Liver (tissue), 9 donors: ENCODE measurements around the gene DYRK1A. TPM values are rescaled to one million over a fixed set of nuclear protein-coding genes. Genes with fewer than 3 reads are reported as not detected.
A peak's percentile ranks its signal among the peaks of the same experiment; 100 is the strongest.

Source experiments
- DNase-seq: peaks from one replicate; pipeline ENCODE4 v3.0.0-alpha.2; 2017; ENCODE audit warnings: low spot score
- H3K27ac ChIP-seq, 2 donors: one replicate each; pipeline ENCODE4 v1.7.0; 2013; ENCODE audit warnings: inconsistent platforms in 2 of 2, low read length in 2 of 2, control low read depth in 1 of 2, low read depth in 1 of 2, mild to moderate bottlenecking in 1 of 2
- H3K27me3 ChIP-seq, 4 donors: one replicate each; pipeline versions ENCODE4 v1.6.1 to v1.7.0; 2013; ENCODE audit warnings: low read length in 3 of 4, inconsistent platforms in 1 of 4, mild to moderate bottlenecking in 1 of 4, moderate library complexity in 1 of 4; ENCODE audit not compliant: control insufficient read depth in 4 of 4, insufficient read depth in 4 of 4
- H3K36me3 ChIP-seq, 4 donors: one replicate each; pipeline versions ENCODE4 v1.6.1 to v1.7.0; 2013; ENCODE audit warnings: low read length in 3 of 4, mild to moderate bottlenecking in 3 of 4, low read depth in 1 of 4, moderate library complexity in 1 of 4; ENCODE audit not compliant: control insufficient read depth in 4 of 4, insufficient read depth in 3 of 4
- H3K4me1 ChIP-seq, 4 donors: one replicate each; pipeline versions ENCODE4 v1.6.1 to v1.7.0; 2013; ENCODE audit warnings: low read length in 3 of 4, mild to moderate bottlenecking in 3 of 4, moderate library complexity in 1 of 4; ENCODE audit not compliant: control insufficient read depth in 4 of 4, insufficient read depth in 4 of 4
- H3K4me3 ChIP-seq, 3 donors: one replicate each; pipeline versions ENCODE4 v1.6.1 to v1.7.0; 2013; ENCODE audit warnings: low read length in 3 of 3, control low read depth in 1 of 3, low read depth in 1 of 3, mild to moderate bottlenecking in 1 of 3
- H3K9ac ChIP-seq, 2 donors: one replicate each; pipeline ENCODE4 v1.7.0; 2013; ENCODE audit warnings: low read length in 2 of 2, mild to moderate bottlenecking in 2 of 2, moderate library complexity in 2 of 2, control low read depth in 1 of 2, low read depth in 1 of 2
- H3K9me3 ChIP-seq, 4 donors: one replicate each; pipeline versions ENCODE4 v1.6.1 to v1.7.0; 2013; ENCODE audit warnings: low read length in 3 of 4; ENCODE audit not compliant: control insufficient read depth in 4 of 4
- FOXA1 ChIP-seq: IDR thresholded peaks from 2 replicates; pipeline ENCODE4 v1.6.1; 2016; ENCODE audit warnings: antibody characterized with exemption
- GABPA ChIP-seq, 2 donors: IDR thresholded peaks in 1 of 2; conservative IDR thresholded peaks in 1 of 2; 2 replicates each; pipeline ENCODE4 v1.6.1; 2016; ENCODE audit warnings: antibody characterized with exemption in 2 of 2, mild to moderate bottlenecking in 1 of 2, moderate library complexity in 1 of 2
- HNF4G ChIP-seq: IDR thresholded peaks from 2 replicates; pipeline ENCODE4 v1.6.1; 2016; ENCODE audit warnings: antibody characterized with exemption
- JUND ChIP-seq, 2 donors: IDR thresholded peaks; 2 replicates each; pipeline ENCODE4 v1.6.1; 2016; ENCODE audit warnings: antibody characterized with exemption in 2 of 2
- NR2F2 ChIP-seq: IDR thresholded peaks from 2 replicates; pipeline ENCODE4 v1.6.1; 2016; ENCODE audit warnings: antibody characterized with exemption
- RAD21 ChIP-seq, 2 donors: IDR thresholded peaks; 2 replicates each; pipeline ENCODE4 v1.6.1; 2016; ENCODE audit warnings: antibody characterized with exemption in 2 of 2, mild to moderate bottlenecking in 2 of 2
- TAF1 ChIP-seq: conservative IDR thresholded peaks from 2 replicates; pipeline ENCODE4 v1.6.1; 2016; ENCODE audit warnings: antibody characterized with exemption, mild to moderate bottlenecking
- YY1 ChIP-seq: IDR thresholded peaks from 2 replicates; pipeline ENCODE4 v1.6.1; 2016; ENCODE audit warnings: antibody characterized with exemption, mild to moderate bottlenecking
- WGBS: extraction: QIAGEN DNeasy Blood & Tissue Kit; methylation state at CpG from one replicate; pipeline ENCODE4 v1.1.7; 2013; 5-methylcytosine and 5-hydroxymethylcytosine counted together
- polyA plus RNA-seq, 2 donors: library from polyadenylated mRNA; stranded (reverse) in 1 of 2; unstranded in 1 of 2; fragments of 200-250 nt in 1 of 2; fragments of >200 nt in 1 of 2; fragmentation: Nextera tagmentation in 1 of 2; extraction: Ambion mirVana in 1 of 2; gene quantifications; one replicate each; pipeline versions ENCODE4 v1.2.1 to v1.2.3, GENCODE V29; 2013 to 2015
- total RNA-seq, 2 donors: library from RNA; depleted of rRNA; stranded (reverse); fragments of >200 nt; gene quantifications; one replicate each; pipeline ENCODE4 v1.2.3, GENCODE V29; 2014
- TF ChIP-seq, protein P1 (sequence below): IDR thresholded peaks from 2 replicates; pipeline ENCODE4 v1.6.1; 2016; ENCODE audit warnings: antibody characterized with exemption, mild to moderate bottlenecking
- TF ChIP-seq, protein P2 (sequence below): IDR thresholded peaks from 2 replicates; pipeline ENCODE4 v1.6.1; 2016; ENCODE audit warnings: antibody characterized with exemption
- TF ChIP-seq, protein P3 (sequence below): IDR thresholded peaks from 2 replicates; pipeline ENCODE4 v1.6.1; 2016; ENCODE audit warnings: antibody characterized with exemption
- TF ChIP-seq, protein P4 (sequence below): fragments of 150-350 bp; IDR thresholded peaks from 2 replicates; pipeline ENCODE4 v1.5.1; 2017; ENCODE audit warnings: improper control_type of control experiment, low read depth, low read length; ENCODE audit not compliant: missing input control
- donor health status: healthy.
- donor health status: healthy.
- donor health status: healthy.
- donor health status: healthy.
- donor health status: healthy.

The DYRK1A gene
- total and polyA plus RNA-seq, 4 donors = 5.1 to 58.3 (median 22.9) TPM

DNA sequence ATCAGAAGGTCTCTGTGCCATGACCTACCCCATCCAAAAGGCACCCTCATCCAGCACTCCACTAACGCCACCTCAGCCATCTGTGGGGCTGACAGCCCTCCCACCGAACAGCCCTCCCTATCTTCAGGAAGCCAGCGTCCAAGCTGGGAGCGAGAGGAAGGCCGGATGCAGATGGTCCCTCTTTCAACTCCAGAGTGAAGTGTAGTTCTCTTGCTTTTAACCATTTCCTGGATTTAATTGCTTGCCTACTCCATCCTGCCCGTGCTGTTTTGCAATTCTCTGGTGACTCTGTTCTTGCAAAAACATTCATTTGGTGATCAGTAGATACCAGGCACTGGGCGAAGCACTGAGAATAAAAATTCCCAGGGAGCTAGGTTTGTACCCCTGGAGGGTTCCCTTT is 8.2 kb upstream of the DYRK1A start:
- TF ChIP-seq, protein P1, sequence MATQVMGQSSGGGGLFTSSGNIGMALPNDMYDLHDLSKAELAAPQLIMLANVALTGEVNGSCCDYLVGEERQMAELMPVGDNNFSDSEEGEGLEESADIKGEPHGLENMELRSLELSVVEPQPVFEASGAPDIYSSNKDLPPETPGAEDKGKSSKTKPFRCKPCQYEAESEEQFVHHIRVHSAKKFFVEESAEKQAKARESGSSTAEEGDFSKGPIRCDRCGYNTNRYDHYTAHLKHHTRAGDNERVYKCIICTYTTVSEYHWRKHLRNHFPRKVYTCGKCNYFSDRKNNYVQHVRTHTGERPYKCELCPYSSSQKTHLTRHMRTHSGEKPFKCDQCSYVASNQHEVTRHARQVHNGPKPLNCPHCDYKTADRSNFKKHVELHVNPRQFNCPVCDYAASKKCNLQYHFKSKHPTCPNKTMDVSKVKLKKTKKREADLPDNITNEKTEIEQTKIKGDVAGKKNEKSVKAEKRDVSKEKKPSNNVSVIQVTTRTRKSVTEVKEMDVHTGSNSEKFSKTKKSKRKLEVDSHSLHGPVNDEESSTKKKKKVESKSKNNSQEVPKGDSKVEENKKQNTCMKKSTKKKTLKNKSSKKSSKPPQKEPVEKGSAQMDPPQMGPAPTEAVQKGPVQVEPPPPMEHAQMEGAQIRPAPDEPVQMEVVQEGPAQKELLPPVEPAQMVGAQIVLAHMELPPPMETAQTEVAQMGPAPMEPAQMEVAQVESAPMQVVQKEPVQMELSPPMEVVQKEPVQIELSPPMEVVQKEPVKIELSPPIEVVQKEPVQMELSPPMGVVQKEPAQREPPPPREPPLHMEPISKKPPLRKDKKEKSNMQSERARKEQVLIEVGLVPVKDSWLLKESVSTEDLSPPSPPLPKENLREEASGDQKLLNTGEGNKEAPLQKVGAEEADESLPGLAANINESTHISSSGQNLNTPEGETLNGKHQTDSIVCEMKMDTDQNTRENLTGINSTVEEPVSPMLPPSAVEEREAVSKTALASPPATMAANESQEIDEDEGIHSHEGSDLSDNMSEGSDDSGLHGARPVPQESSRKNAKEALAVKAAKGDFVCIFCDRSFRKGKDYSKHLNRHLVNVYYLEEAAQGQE = no peak
- TF ChIP-seq GABPA (IDR thresholded peaks at IDR 0.05 in 1 of 2, conservative IDR thresholded peaks at IDR 0.05 in 1 of 2) (peak in 1 of 2 donors; percentile 23), RAD21 (IDR thresholded peaks at IDR 0.05) (peak in 1 of 2 donors; percentile 25), NR2F2 (peak; percentile 41)
- TF ChIP-seq, protein P2, sequence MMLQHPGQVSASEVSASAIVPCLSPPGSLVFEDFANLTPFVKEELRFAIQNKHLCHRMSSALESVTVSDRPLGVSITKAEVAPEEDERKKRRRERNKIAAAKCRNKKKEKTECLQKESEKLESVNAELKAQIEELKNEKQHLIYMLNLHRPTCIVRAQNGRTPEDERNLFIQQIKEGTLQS = no peak
- TF ChIP-seq, protein P3, sequence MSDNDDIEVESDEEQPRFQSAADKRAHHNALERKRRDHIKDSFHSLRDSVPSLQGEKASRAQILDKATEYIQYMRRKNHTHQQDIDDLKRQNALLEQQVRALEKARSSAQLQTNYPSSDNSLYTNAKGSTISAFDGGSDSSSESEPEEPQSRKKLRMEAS = no peak
- DNase-seq = no peak
- Histone ChIP-seq H3K36me3 (no peaks in the 10 kb centered on the region), H3K27ac (no peak overlapping the region), H3K9ac (no peak overlapping the region), H3K27me3 (no peaks in the 10 kb centered on the region), H3K9me3 (no peaks in the 10 kb centered on the region), H3K4me1 (peaks cover 0 to 2% (median 0%) of the 10 kb centered on the region in 4 donors), H3K4me3 (no peak overlapping the region)
- WGBS = 53% methylated on average over 7 of the region's 7 CpGs

DNA sequence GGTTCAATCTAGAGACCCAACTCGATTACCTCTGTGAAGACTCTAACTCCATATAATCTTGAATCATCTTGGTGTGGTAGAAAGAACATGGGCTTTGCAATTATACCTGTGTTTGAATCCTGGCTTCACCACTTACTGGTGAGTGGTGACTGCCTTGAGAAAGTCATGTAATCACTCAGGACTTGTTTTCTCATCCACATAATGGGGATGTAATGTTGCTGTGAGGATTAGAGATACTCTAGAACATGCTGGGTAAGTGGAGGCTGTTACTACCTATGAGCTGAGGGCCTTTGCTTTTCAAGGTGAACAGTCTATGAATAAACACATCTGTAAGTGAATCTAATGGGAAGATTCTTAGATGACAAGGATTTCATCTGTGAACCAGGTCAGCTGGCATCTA is 2.6 kb upstream of the DYRK1A start:
- TF ChIP-seq YY1 = no peak
- TF ChIP-seq, protein P4, sequence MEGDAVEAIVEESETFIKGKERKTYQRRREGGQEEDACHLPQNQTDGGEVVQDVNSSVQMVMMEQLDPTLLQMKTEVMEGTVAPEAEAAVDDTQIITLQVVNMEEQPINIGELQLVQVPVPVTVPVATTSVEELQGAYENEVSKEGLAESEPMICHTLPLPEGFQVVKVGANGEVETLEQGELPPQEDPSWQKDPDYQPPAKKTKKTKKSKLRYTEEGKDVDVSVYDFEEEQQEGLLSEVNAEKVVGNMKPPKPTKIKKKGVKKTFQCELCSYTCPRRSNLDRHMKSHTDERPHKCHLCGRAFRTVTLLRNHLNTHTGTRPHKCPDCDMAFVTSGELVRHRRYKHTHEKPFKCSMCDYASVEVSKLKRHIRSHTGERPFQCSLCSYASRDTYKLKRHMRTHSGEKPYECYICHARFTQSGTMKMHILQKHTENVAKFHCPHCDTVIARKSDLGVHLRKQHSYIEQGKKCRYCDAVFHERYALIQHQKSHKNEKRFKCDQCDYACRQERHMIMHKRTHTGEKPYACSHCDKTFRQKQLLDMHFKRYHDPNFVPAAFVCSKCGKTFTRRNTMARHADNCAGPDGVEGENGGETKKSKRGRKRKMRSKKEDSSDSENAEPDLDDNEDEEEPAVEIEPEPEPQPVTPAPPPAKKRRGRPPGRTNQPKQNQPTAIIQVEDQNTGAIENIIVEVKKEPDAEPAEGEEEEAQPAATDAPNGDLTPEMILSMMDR = no peak
- TF ChIP-seq FOXA1 = no peak
- no peak for TF ChIP-seq NR2F2
- no peak for TF ChIP-seq HNF4G
- no peak for TF ChIP-seq TAF1
- TF ChIP-seq JUND (IDR thresholded peaks at IDR 0.05) = no peak
- TF ChIP-seq, protein P1 = no peak
- Histone ChIP-seq H3K36me3 (no peaks in the 10 kb centered on the region), H3K9ac (no peak overlapping the region), H3K4me1 (peaks cover 2 to 20% (median 6%) of the 10 kb centered on the region in 4 donors), H3K27ac (no peak overlapping the region), H3K4me3 (no peak overlapping the region), H3K9me3 (no peaks in the 10 kb centered on the region), H3K27me3 (no peaks in the 10 kb centered on the region)
- WGBS = 96% methylated on average over 1 of the region's 1 CpG
- no peak for DNase-seq
